GM23338 (cell line): ENCODE results near the gene BCKDK. TPM values are rescaled to one million over a fixed set of nuclear protein-coding genes. Genes with fewer than 3 reads are reported as not detected.
"Not testable (repeated sequence)": the region's sequence is repeated elsewhere in the genome, so short reads cannot be mapped to it uniquely, and the experiment has no call there.

ENCODE experiments used
- ATAC-seq: fragments of 200-7000 bp; cut with Tn5 transposase; 3 replicates; pipeline ENCODE4 v1.9.1; 2020
- DNase-seq: peaks from one replicate; pipeline ENCODE4 v3.0.0-alpha.2; 2015; ENCODE audit warnings: low spot score
- H2AFZ ChIP-seq: fragments of 200-600 bp; sonication (generic); 2 replicates; pipeline ENCODE4 v1.8.0; 2016; ENCODE audit warnings: antibody characterized with exemption, mild to moderate bottlenecking, moderate library complexity
- H3F3A ChIP-seq: fragments of 200-600 bp; sonication (generic); replicated peaks from 2 replicates; pipeline ENCODE4 v1.8.0; 2017; ENCODE audit warnings: antibody characterized with exemption, mixed run types, low read depth
- H3K27ac ChIP-seq: fragments of 200-600 bp; sonication (generic); 2 replicates; pipeline ENCODE4 v1.6.1; 2016; ENCODE audit warnings: low read depth
- H3K27me3 ChIP-seq: fragments of 200-600 bp; sonication (generic); 2 replicates; pipeline ENCODE4 v1.8.0; 2016; ENCODE audit warnings: mild to moderate bottlenecking, mixed run types, moderate library complexity; ENCODE audit not compliant: insufficient read depth
- H3K36me3 ChIP-seq: fragments of 200-600 bp; sonication (generic); 2 replicates; pipeline ENCODE4 v1.8.0; 2016; ENCODE audit warnings: mild to moderate bottlenecking; ENCODE audit not compliant: insufficient read depth
- H3K4me1 ChIP-seq: fragments of 200-600 bp; sonication (generic); 2 replicates; pipeline ENCODE4 v1.8.0; 2016; ENCODE audit warnings: mild to moderate bottlenecking, moderate library complexity; ENCODE audit not compliant: insufficient read depth
- H3K4me2 ChIP-seq: fragments of 200-600 bp; sonication (generic); 2 replicates; pipeline ENCODE4 v1.7.1; 2017; ENCODE audit warnings: mixed run types
- H3K4me3 ChIP-seq: fragments of 200-600 bp; sonication (generic); 2 replicates; pipeline ENCODE4 v1.6.1; 2016; ENCODE audit warnings: mixed run types
- H3K79me2 ChIP-seq: fragments of 200-600 bp; sonication (generic); replicated peaks from 2 replicates; pipeline ENCODE4 v1.8.0; 2017; ENCODE audit warnings: mild to moderate bottlenecking; ENCODE audit not compliant: insufficient read depth
- H3K9me2 ChIP-seq: fragments of 200-600 bp; sonication (generic); 2 replicates; pipeline ENCODE4 v1.8.0; 2017; ENCODE audit not compliant: insufficient read depth
- H4K20me1 ChIP-seq: fragments of 200-600 bp; sonication (generic); replicated peaks from 2 replicates; pipeline ENCODE4 v1.8.0; 2017; ENCODE audit warnings: mild to moderate bottlenecking; ENCODE audit not compliant: insufficient read depth
- H3K27ac Mint-ChIP-seq: 2 replicates; pipeline ENCODE4 v1.8.0; 2020; ENCODE audit warnings: inconsistent platforms, mild to moderate bottlenecking, moderate library complexity, mixed read lengths
- H3K27me3 Mint-ChIP-seq: 3 replicates; pipeline ENCODE4 v1.8.0; 2022; ENCODE audit warnings: low read depth, mild to moderate bottlenecking, moderate library complexity, mixed read lengths, inconsistent platforms; ENCODE audit not compliant: insufficient read depth, poor library complexity
- H3K36me3 Mint-ChIP-seq: 3 replicates; pipeline ENCODE4 v1.8.0; 2021; ENCODE audit warnings: low read depth, mild to moderate bottlenecking, inconsistent platforms, moderate library complexity, mixed read lengths
- H3K4me1 Mint-ChIP-seq: 3 replicates; pipeline ENCODE4 v1.8.0; 2020; ENCODE audit warnings: mild to moderate bottlenecking, inconsistent platforms, mixed read lengths
- H3K4me3 Mint-ChIP-seq: 3 replicates; pipeline ENCODE4 v1.8.0; 2021; ENCODE audit warnings: moderate library complexity, mild to moderate bottlenecking, inconsistent platforms, mixed read lengths
- H3K9me3 Mint-ChIP-seq: 3 replicates; pipeline ENCODE4 v1.8.0; 2020; ENCODE audit warnings: moderate library complexity, mild to moderate bottlenecking, inconsistent platforms, mixed read lengths
- EZH2phosphoT487 ChIP-seq: fragments of 200-600 bp; sonication (generic); IDR thresholded peaks from one replicate; pipeline ENCODE4 v1.8.1; 2018; ENCODE audit warnings: antibody characterized with exemption; ENCODE audit not compliant: unreplicated experiment
- NANOG ChIP-seq: IDR thresholded peaks from 2 replicates; pipeline ENCODE4 v1.6.1; 2016; ENCODE audit warnings: antibody characterized with exemption, borderline replicate concordance
- POLR2AphosphoS5 ChIP-seq: IDR thresholded peaks from 2 replicates; pipeline ENCODE4 v1.6.1; 2016; ENCODE audit warnings: antibody characterized with exemption, low read depth
- ZNF114 ChIP-seq: fragments of 250-450 bp; sonication (Bioruptor Pico); IDR thresholded peaks from 2 replicates; pipeline ENCODE4 v1.5.0; 2020; ENCODE audit warnings: mild to moderate bottlenecking, moderate library complexity
- polyA plus RNA-seq: library from polyadenylated mRNA; unstranded; fragments of >200 nt; fragmentation: Nextera tagmentation; extraction: Ambion mirVana; gene quantifications from 2 replicates; pipeline ENCODE4 v1.2.1, GENCODE V29; 2016
- total RNA-seq: library from RNA; depleted of rRNA; stranded (reverse); fragments of >200 nt; shearing (Covaris generic); gene quantifications from 2 replicates; pipeline ENCODE4 v1.2.3, GENCODE V29; 2014
- TF ChIP-seq, protein P1 (sequence below): IDR thresholded peaks from one replicate; pipeline ENCODE4 v1.6.1; 2018; ENCODE audit warnings: antibody characterized with exemption; ENCODE audit not compliant: unreplicated experiment
- TF ChIP-seq, protein P2 (sequence below): fragments of 250-450 bp; sonication (Bioruptor Pico); IDR thresholded peaks from 2 replicates; pipeline ENCODE4 v1.5.0; 2020; ENCODE audit warnings: mild to moderate bottlenecking, moderate library complexity
- TF ChIP-seq, protein P3 (sequence below): IDR thresholded peaks from 2 replicates; pipeline ENCODE4 v1.6.1; 2016; ENCODE audit warnings: antibody characterized with exemption

BCKDK gene
- total and polyA plus RNA-seq, 2 experiments from 2014 or later: 36.1 to 58.9 TPM

- 0 out of 2 replicates have a peak within 1 kb of the TSS, but pooled peaks have one; percentile 10 for H2AFZ ChIP-seq
- peak within 1 kb of the TSS; percentile 70; the same call in 1 of the 2 replicates for H3K4me3 ChIP-seq
- H3K9me3 Mint-ChIP-seq: no peaks in the 10 kb centered on the region; the same call in 2 of the 3 replicates
- H3K4me3 Mint-ChIP-seq: no peak within 1 kb of the TSS
- peaks cover 14% of the 10 kb centered on the region for H3K4me1 ChIP-seq
- H3K27ac Mint-ChIP-seq: no peak within 1 kb of the TSS
- H3K27me3 Mint-ChIP-seq: peaks cover 19% of the 10 kb centered on the region
- H3K9me2 ChIP-seq: no peaks in the 10 kb centered on the region
- peaks cover 20% of the 10 kb centered on the region for H3K4me1 Mint-ChIP-seq
- peaks cover 28% of the 10 kb centered on the region for H3K27me3 ChIP-seq
- DNase-seq: peak; percentile 24
- TF ChIP-seq, protein P1, sequence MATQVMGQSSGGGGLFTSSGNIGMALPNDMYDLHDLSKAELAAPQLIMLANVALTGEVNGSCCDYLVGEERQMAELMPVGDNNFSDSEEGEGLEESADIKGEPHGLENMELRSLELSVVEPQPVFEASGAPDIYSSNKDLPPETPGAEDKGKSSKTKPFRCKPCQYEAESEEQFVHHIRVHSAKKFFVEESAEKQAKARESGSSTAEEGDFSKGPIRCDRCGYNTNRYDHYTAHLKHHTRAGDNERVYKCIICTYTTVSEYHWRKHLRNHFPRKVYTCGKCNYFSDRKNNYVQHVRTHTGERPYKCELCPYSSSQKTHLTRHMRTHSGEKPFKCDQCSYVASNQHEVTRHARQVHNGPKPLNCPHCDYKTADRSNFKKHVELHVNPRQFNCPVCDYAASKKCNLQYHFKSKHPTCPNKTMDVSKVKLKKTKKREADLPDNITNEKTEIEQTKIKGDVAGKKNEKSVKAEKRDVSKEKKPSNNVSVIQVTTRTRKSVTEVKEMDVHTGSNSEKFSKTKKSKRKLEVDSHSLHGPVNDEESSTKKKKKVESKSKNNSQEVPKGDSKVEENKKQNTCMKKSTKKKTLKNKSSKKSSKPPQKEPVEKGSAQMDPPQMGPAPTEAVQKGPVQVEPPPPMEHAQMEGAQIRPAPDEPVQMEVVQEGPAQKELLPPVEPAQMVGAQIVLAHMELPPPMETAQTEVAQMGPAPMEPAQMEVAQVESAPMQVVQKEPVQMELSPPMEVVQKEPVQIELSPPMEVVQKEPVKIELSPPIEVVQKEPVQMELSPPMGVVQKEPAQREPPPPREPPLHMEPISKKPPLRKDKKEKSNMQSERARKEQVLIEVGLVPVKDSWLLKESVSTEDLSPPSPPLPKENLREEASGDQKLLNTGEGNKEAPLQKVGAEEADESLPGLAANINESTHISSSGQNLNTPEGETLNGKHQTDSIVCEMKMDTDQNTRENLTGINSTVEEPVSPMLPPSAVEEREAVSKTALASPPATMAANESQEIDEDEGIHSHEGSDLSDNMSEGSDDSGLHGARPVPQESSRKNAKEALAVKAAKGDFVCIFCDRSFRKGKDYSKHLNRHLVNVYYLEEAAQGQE: no peak
- TF ChIP-seq ZNF114: no peak
- no peak for TF ChIP-seq EZH2phosphoT487
- TF ChIP-seq, protein P2, sequence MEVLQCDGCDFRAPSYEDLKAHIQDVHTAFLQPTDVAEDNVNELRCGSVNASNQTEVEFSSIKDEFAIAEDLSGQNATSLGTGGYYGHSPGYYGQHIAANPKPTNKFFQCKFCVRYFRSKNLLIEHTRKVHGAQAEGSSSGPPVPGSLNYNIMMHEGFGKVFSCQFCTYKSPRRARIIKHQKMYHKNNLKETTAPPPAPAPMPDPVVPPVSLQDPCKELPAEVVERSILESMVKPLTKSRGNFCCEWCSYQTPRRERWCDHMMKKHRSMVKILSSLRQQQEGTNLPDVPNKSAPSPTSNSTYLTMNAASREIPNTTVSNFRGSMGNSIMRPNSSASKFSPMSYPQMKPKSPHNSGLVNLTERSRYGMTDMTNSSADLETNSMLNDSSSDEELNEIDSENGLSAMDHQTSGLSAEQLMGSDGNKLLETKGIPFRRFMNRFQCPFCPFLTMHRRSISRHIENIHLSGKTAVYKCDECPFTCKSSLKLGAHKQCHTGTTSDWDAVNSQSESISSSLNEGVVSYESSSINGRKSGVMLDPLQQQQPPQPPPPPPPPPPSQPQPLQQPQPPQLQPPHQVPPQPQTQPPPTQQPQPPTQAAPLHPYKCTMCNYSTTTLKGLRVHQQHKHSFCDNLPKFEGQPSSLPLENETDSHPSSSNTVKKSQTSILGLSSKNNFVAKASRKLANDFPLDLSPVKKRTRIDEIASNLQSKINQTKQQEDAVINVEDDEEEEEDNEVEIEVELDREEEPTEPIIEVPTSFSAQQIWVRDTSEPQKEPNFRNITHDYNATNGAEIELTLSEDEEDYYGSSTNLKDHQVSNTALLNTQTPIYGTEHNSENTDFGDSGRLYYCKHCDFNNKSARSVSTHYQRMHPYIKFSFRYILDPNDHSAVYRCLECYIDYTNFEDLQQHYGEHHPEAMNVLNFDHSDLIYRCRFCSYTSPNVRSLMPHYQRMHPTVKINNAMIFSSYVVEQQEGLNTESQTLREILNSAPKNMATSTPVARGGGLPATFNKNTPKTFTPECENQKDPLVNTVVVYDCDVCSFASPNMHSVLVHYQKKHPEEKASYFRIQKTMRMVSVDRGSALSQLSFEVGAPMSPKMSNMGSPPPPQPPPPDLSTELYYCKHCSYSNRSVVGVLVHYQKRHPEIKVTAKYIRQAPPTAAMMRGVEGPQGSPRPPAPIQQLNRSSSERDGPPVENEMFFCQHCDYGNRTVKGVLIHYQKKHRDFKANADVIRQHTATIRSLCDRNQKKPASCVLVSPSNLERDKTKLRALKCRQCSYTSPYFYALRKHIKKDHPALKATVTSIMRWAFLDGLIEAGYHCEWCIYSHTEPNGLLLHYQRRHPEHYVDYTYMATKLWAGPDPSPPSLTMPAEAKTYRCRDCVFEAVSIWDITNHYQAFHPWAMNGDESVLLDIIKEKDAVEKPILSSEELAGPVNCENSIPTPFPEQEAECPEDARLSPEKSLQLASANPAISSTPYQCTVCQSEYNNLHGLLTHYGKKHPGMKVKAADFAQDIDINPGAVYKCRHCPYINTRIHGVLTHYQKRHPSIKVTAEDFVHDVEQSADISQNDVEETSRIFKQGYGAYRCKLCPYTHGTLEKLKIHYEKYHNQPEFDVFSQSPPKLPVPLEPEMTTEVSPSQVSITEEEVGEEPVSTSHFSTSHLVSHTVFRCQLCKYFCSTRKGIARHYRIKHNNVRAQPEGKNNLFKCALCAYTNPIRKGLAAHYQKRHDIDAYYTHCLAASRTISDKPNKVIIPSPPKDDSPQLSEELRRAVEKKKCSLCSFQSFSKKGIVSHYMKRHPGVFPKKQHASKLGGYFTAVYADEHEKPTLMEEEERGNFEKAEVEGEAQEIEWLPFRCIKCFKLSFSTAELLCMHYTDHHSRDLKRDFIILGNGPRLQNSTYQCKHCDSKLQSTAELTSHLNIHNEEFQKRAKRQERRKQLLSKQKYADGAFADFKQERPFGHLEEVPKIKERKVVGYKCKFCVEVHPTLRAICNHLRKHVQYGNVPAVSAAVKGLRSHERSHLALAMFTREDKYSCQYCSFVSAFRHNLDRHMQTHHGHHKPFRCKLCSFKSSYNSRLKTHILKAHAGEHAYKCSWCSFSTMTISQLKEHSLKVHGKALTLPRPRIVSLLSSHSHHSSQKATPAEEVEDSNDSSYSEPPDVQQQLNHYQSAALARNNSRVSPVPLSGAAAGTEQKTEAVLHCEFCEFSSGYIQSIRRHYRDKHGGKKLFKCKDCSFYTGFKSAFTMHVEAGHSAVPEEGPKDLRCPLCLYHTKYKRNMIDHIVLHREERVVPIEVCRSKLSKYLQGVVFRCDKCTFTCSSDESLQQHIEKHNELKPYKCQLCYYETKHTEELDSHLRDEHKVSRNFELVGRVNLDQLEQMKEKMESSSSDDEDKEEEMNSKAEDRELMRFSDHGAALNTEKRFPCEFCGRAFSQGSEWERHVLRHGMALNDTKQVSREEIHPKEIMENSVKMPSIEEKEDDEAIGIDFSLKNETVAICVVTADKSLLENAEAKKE (CRISPR knock-in tag): no peak
- TF ChIP-seq NANOG: no peak
- no peak for TF ChIP-seq POLR2AphosphoS5
- TF ChIP-seq, protein P3, sequence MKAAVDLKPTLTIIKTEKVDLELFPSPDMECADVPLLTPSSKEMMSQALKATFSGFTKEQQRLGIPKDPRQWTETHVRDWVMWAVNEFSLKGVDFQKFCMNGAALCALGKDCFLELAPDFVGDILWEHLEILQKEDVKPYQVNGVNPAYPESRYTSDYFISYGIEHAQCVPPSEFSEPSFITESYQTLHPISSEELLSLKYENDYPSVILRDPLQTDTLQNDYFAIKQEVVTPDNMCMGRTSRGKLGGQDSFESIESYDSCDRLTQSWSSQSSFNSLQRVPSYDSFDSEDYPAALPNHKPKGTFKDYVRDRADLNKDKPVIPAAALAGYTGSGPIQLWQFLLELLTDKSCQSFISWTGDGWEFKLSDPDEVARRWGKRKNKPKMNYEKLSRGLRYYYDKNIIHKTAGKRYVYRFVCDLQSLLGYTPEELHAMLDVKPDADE: no peak
- H3F3A ChIP-seq: no peaks in the 10 kb centered on the region
- no peak within 1 kb of the TSS for H3K27ac ChIP-seq
- no peaks in the 10 kb centered on the region; the same call in 2 of the 3 replicates for H3K36me3 Mint-ChIP-seq
- no peaks in the 10 kb centered on the region; the same call in 1 of the 2 replicates for H3K36me3 ChIP-seq
- no peaks in the 10 kb centered on the region for H3K79me2 ChIP-seq
- no peaks in the 10 kb centered on the region for H4K20me1 ChIP-seq
- ATAC-seq: peak; percentile 14
- H3K4me2 ChIP-seq: peak within 1 kb of the TSS; percentile 86
Observed at GRCh38 chr16:31149894-31150890, 42.0 kb downstream of the BCKDK start, which contains the start of gene PRSS36. PRSS36 (minus strand) TSS chr16:31150066; CDS start chr16:31150035, 31 bp downstream.

DNA sequence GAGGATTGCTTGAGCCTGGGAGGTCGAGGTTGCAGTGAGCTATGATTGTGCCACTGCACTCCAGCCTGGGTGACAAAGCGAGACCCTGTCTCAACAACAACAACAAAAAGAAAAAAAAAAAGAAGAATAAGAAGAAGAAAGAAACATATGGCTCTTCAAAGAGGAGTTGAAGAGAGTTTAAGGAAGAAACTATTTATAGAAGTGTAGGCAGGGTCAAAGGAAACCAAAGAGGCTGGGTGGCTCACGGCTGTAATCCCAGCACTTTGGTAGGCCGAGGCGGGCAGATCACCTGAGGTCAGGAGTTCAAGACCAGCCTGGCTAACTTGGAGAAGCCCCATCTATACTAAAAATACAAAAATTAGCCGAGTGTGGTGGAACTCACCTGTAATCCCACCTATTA is 42.8 kb downstream of the BCKDK start:
- not testable (repeated sequence) for H3K9me2 ChIP-seq, H3K79me2 ChIP-seq, H3K27ac Mint-ChIP-seq, H3K4me2 ChIP-seq, H3K36me3 Mint-ChIP-seq, H3K27ac ChIP-seq, H3K36me3 ChIP-seq, H4K20me1 ChIP-seq, H2AFZ ChIP-seq, ATAC-seq, H3F3A ChIP-seq, DNase-seq, H3K9me3 Mint-ChIP-seq, H3K4me3 ChIP-seq, H3K4me3 Mint-ChIP-seq
- peaks cover 16% of the 10 kb centered on the region for H3K27me3 Mint-ChIP-seq
- H3K4me1 Mint-ChIP-seq: peaks cover 20% of the 10 kb centered on the region
- H3K4me1 ChIP-seq: peaks cover 14% of the 10 kb centered on the region
- peaks cover 25% of the 10 kb centered on the region for H3K27me3 ChIP-seq
